ENCODE data around the gene STPG2. TPM values are rescaled to one million over a fixed set of nuclear protein-coding genes. Genes with fewer than 3 reads are reported as not detected.

STPG2 gene
- total and polyA plus RNA-seq, 2 of the 4 experiments (the other 2 are of a cell fraction) = not detected

- in situ Hi-C loops (cut with MboI; ENCODE audit: low sequenced_read_pairs) (no loop called here), dilution Hi-C loops (cut with HindIII; ENCODE audit: low sequenced_read_pairs, unreplicated experiment) (no loop called here), intact Hi-C loops (cut with micrococcal nuclease) (no loop called here)
- Histone ChIP-seq H3K56ac (ENCODE audit: extremely low read depth, insufficient read depth, low read length) (no peak overlapping the region), H2BK120ac (ENCODE audit: low read depth, low read length) (no peak overlapping the region), H2AFZ (replicated peaks; ENCODE audit: low read length, poor library complexity) (peak overlapping the region; percentile 32), H3K4ac (ENCODE audit: low read depth, low read length) (no peak overlapping the region), H4K5ac (ENCODE audit: low read depth, low read length) (no peak overlapping the region), H3K14ac (replicated peaks; ENCODE audit: low read depth, low read length) (no peak overlapping the region), H4K8ac (ENCODE audit: low read depth in 2 of 2, low read length in 2 of 2) (no peak overlapping the region), H3K4me2 (ENCODE audit: low read depth, low read length) (no peak overlapping the region), H3K79me1 (ENCODE audit: low read depth in 1 of 2, low read length in 2 of 2) (no peaks in the 10 kb centered on the region), H2AK5ac (ENCODE audit: low read depth, low read length) (no peak overlapping the region), H3K4me1 (ENCODE audit: control insufficient read depth, insufficient read depth, low read length) (no peaks in the 10 kb centered on the region), H3K27me3 (ENCODE audit: control insufficient read depth, insufficient read depth, low read length) (no peaks in the 10 kb centered on the region), H3K9ac (ENCODE audit: low read depth, low read length) (no peak overlapping the region), H2BK5ac (ENCODE audit: low read depth, low read length, poor library complexity, severe bottlenecking) (no peak overlapping the region), H2BK15ac (ENCODE audit: low read depth, low read length) (no peak overlapping the region), H2AK9ac (replicated peaks; ENCODE audit: low read depth, low read length, poor library complexity) (no peak overlapping the region), H2BK20ac (ENCODE audit: low read depth, low read length) (no peak overlapping the region), H3K9me3 (ENCODE audit: control insufficient read depth, insufficient read depth, low read length) (no peaks in the 10 kb centered on the region), H3K4me3 (ENCODE audit: insufficient read depth, low read depth, low read length) (no peak overlapping the region), H3K23ac (ENCODE audit: low read depth, low read length) (no peak overlapping the region), H3K18ac (ENCODE audit: low read depth, low read length) (no peak overlapping the region), H4K20me1 (ENCODE audit: insufficient read depth, low read length) (no peaks in the 10 kb centered on the region), H4K91ac (ENCODE audit: insufficient read depth, low read depth, low read length) (no peak overlapping the region), H3K9me1 (ENCODE audit: insufficient read depth, low read length) (no peaks in the 10 kb centered on the region), H3K36me3 (ENCODE audit: control insufficient read depth, insufficient read depth, low read length) (no peaks in the 10 kb centered on the region), H3K27ac (ENCODE audit: insufficient read depth, low read length) (no peak overlapping the region)
- DNase-seq (no peak), ATAC-seq (ENCODE audit: low read depth) (no peak)
- TF ChIP-seq RCOR1 (IDR thresholded peaks at IDR 0.05; ENCODE audit: insufficient replicate concordance, low read length) = no peak
- TF ChIP-seq RFX5 (IDR thresholded peaks at IDR 0.05; ENCODE audit: low read depth, low read length) = no peak
- no peak for TF ChIP-seq BHLHE40 (IDR thresholded peaks at IDR 0.05; ENCODE audit: low read depth, low read length)
- no peak for TF ChIP-seq CEBPB (IDR thresholded peaks at IDR 0.05; ENCODE audit: low read depth, low read length)
- no peak for TF ChIP-seq POLR2A (IDR thresholded peaks at IDR 0.05; ENCODE audit: low read depth, low read length)
- TF ChIP-seq USF2 (IDR thresholded peaks at IDR 0.05; ENCODE audit: low read depth, low read length) = no peak
- TF ChIP-seq RAD21 (IDR thresholded peaks at IDR 0.05; ENCODE audit: low read length) = no peak
- TF ChIP-seq FOS (IDR thresholded peaks at IDR 0.05; ENCODE audit: low read depth, low read length) = no peak
- TF ChIP-seq MAFK (IDR thresholded peaks at IDR 0.05; ENCODE audit: low read depth, low read length) = no peak
- no peak for TF ChIP-seq MXI1 (IDR thresholded peaks at IDR 0.05; ENCODE audit: borderline replicate concordance, low read depth, low read length)
- no peak for TF ChIP-seq MAZ (IDR thresholded peaks at IDR 0.05; ENCODE audit: borderline replicate concordance, low read depth, low read length)
- no CpG with 5 or more reads among the region's 2 CpGs for WGBS, 2 experiments (ENCODE audit: extremely low coverage in 2 of 2, insufficient read length in 1 of 2)
- BruUV-seq (replicated peaks) = no TSS peak
- CTCF ChIA-PET = no interaction called here
- POLR2A ChIA-PET (ENCODE audit: unreplicated experiment) = no interaction called here
Observed at GRCh38 chr4:98093662-98094061, 49.6 kb downstream of the STPG2 start.
